HS-27A (cell line): ENCODE results near the gene RASGRP1.

Source experiments
- DNase-seq: peaks from one replicate; pipeline ENCODE4 v3.0.0-alpha.2; 2012; ENCODE audit warnings: low read depth, missing footprints

Gene RASGRP1

GRCh38 chr15:38458646-38459045, 106.0 kb downstream of the RASGRP1 start:
- DNase-seq, result no peak

- no peak for DNase-seq
Observed at GRCh38 chr15:38455092-38455491, 109.5 kb downstream of the RASGRP1 start.

- DNase-seq, result no peak
Observed at GRCh38 chr15:38454696-38455090, 109.9 kb downstream of the RASGRP1 start.

GRCh38 chr15:38453971-38454695, 110.5 kb downstream of the RASGRP1 start, which contains the start of gene FAM98B:
FAM98B (plus strand) TSS chr15:38454127; CDS start chr15:38454162, 35 bp downstream.
- peak; percentile 87 for DNase-seq

GRCh38 chr15:38441130-38441519, 123.5 kb downstream of the RASGRP1 start:
- no peak for DNase-seq

- peak; percentile 29 for DNase-seq
Observed at GRCh38 chr15:38440353-38441129, 124.1 kb downstream of the RASGRP1 start.
